SU-DHL-6 (cell line): ENCODE results near the gene ARRB1.

Experiments
- EZH2phosphoT487 ChIP-seq: fragments of 200-600 bp; sonication (generic), shearing (Covaris generic); conservative IDR thresholded peaks from 2 replicates; pipeline ENCODE4 v1.6.1; 2018; ENCODE audit warnings: mild to moderate bottlenecking, antibody characterized with exemption, low read length, moderate library complexity, mixed read lengths
- TF ChIP-seq, protein P1 (sequence below): fragments of 200-600 bp; sonication (generic); IDR thresholded peaks from one replicate; pipeline ENCODE4 v1.5.1; 2017; ENCODE audit warnings: antibody characterized with exemption, mild to moderate bottlenecking, low read length, moderate library complexity; ENCODE audit not compliant: insufficient read depth, poor library complexity, severe bottlenecking

DNA sequence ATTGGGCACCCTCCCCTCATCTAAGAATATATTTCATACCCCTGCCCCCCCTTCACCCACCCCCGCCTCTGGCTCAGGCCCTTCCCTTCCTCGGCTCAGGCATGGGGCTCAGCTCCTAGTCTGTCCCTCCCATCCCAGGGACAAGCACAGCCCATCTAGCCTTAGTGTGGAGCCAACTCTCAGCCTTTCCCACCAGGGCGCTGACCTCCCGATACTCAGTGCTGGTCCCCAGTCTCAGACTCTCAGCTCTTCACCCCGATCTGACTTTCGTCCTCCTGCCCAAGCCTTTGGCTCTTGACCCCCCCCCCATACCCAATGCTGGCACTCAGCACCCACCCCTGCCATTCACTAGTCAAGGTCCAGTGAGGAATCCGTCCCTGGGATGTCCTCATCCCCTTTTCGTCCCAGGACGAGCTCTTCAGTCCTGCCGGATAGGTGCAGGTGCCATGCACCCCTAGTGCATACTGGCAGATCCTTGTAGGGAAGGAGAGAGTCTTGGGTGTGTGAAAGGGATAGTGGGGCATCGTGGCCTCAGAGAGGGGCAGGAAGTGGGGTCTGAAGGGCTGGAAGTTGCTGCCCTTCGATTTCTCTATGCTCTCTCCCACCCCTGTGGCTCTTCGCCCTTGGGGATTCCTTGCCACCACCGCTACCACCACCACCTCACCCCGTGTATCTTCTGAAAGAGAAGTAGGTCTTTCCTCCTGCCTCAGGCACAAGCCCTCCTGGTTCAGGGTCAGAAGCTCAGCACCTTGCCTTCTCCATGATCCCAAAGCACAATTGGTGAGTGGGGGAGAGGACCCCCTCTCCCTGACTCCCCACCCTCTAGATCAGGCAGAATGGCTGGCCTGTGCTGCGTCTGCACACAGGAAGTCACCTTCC is 108.5 kb downstream of the ARRB1 start:
- TF ChIP-seq, protein P1, sequence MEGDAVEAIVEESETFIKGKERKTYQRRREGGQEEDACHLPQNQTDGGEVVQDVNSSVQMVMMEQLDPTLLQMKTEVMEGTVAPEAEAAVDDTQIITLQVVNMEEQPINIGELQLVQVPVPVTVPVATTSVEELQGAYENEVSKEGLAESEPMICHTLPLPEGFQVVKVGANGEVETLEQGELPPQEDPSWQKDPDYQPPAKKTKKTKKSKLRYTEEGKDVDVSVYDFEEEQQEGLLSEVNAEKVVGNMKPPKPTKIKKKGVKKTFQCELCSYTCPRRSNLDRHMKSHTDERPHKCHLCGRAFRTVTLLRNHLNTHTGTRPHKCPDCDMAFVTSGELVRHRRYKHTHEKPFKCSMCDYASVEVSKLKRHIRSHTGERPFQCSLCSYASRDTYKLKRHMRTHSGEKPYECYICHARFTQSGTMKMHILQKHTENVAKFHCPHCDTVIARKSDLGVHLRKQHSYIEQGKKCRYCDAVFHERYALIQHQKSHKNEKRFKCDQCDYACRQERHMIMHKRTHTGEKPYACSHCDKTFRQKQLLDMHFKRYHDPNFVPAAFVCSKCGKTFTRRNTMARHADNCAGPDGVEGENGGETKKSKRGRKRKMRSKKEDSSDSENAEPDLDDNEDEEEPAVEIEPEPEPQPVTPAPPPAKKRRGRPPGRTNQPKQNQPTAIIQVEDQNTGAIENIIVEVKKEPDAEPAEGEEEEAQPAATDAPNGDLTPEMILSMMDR, result no peak
- no peak for TF ChIP-seq EZH2phosphoT487
